ENCODE results near the gene LIN28B.

LIN28B gene

DNA sequence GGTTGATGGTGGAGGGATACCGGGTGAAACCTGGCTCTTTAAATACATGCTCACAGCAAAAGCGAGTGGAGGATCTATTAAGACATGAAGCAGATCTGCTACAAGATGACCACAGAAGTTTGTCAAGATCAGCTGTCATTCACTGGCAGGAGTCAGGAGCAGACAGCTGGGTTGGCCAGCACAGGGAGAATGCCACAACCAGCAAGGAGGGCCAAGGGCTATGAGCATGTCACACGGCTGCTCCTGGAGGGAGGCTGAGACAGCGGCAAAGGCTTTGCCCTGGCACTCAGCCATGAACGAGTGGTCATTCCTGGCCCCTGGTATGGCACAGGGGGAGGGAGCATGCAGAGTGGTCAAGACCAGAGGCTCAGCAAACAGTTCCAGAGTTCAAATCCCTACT, 145.3 kb downstream of the LIN28B start:
- TF ChIP-seq GABPA (IDR thresholded peaks at IDR 0.05; ENCODE audit: low read depth) (no peak), SPI1 (IDR thresholded peaks at IDR 0.05; ENCODE audit: borderline replicate concordance, low read depth) (no peak), POLR2AphosphoS5 (IDR thresholded peaks at IDR 0.05; ENCODE audit: low read depth) (no peak)
- TF ChIP-seq, protein P1, sequence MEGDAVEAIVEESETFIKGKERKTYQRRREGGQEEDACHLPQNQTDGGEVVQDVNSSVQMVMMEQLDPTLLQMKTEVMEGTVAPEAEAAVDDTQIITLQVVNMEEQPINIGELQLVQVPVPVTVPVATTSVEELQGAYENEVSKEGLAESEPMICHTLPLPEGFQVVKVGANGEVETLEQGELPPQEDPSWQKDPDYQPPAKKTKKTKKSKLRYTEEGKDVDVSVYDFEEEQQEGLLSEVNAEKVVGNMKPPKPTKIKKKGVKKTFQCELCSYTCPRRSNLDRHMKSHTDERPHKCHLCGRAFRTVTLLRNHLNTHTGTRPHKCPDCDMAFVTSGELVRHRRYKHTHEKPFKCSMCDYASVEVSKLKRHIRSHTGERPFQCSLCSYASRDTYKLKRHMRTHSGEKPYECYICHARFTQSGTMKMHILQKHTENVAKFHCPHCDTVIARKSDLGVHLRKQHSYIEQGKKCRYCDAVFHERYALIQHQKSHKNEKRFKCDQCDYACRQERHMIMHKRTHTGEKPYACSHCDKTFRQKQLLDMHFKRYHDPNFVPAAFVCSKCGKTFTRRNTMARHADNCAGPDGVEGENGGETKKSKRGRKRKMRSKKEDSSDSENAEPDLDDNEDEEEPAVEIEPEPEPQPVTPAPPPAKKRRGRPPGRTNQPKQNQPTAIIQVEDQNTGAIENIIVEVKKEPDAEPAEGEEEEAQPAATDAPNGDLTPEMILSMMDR (IDR thresholded peaks at IDR 0.05; ENCODE audit: insufficient read depth, low read length) = no peak
- TF ChIP-seq, protein P2, sequence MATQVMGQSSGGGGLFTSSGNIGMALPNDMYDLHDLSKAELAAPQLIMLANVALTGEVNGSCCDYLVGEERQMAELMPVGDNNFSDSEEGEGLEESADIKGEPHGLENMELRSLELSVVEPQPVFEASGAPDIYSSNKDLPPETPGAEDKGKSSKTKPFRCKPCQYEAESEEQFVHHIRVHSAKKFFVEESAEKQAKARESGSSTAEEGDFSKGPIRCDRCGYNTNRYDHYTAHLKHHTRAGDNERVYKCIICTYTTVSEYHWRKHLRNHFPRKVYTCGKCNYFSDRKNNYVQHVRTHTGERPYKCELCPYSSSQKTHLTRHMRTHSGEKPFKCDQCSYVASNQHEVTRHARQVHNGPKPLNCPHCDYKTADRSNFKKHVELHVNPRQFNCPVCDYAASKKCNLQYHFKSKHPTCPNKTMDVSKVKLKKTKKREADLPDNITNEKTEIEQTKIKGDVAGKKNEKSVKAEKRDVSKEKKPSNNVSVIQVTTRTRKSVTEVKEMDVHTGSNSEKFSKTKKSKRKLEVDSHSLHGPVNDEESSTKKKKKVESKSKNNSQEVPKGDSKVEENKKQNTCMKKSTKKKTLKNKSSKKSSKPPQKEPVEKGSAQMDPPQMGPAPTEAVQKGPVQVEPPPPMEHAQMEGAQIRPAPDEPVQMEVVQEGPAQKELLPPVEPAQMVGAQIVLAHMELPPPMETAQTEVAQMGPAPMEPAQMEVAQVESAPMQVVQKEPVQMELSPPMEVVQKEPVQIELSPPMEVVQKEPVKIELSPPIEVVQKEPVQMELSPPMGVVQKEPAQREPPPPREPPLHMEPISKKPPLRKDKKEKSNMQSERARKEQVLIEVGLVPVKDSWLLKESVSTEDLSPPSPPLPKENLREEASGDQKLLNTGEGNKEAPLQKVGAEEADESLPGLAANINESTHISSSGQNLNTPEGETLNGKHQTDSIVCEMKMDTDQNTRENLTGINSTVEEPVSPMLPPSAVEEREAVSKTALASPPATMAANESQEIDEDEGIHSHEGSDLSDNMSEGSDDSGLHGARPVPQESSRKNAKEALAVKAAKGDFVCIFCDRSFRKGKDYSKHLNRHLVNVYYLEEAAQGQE (IDR thresholded peaks at IDR 0.05; ENCODE audit: insufficient replicate concordance, low read depth) = no peak
- Histone ChIP-seq H3K27me3 (ENCODE audit: insufficient read depth, poor library complexity, severe bottlenecking) (no peaks in the 10 kb centered on the region), H3K27ac (replicated peaks) (no peak overlapping the region), H3K4me3 (replicated peaks; ENCODE audit: insufficient read depth, low read length) (no peak overlapping the region)
- DNase-seq (ENCODE audit: low read depth in 1 of 2, low spot score in 1 of 2) = no peak

DNA sequence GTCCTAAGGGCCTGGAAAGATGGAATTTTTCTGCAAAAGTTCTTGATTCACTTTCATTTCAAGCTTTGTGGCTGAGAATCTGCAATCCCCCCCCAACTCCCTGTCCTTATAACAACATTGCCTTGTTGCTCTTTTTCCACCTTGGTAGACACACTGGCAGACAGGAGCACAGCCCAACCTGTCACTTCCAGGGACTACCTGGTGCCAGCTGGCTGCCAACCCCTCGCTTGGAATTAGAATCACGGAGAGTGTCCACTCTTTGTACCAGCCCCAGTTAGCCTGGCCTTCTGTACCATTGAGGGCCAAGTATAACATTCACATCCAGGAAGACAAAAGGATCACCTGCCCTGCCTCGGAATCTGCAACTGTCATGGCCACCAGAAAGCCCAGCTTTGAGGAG, 148.2 kb downstream of the LIN28B start:
- no peak for DNase-seq (ENCODE audit: low read depth in 1 of 2, low spot score in 1 of 2)
- TF ChIP-seq GABPA (IDR thresholded peaks at IDR 0.05; ENCODE audit: low read depth) = no peak
- TF ChIP-seq, protein P1 (IDR thresholded peaks at IDR 0.05; ENCODE audit: insufficient read depth, low read length) = no peak
- TF ChIP-seq POLR2AphosphoS5 (IDR thresholded peaks at IDR 0.05; ENCODE audit: low read depth) = no peak
- TF ChIP-seq, protein P2 (IDR thresholded peaks at IDR 0.05; ENCODE audit: insufficient replicate concordance, low read depth) = no peak
- TF ChIP-seq SPI1 (IDR thresholded peaks at IDR 0.05; ENCODE audit: borderline replicate concordance, low read depth) = no peak
- Histone ChIP-seq H3K27me3 (ENCODE audit: insufficient read depth, poor library complexity, severe bottlenecking) (peaks cover 4% of the 10 kb centered on the region), H3K4me3 (replicated peaks; ENCODE audit: insufficient read depth, low read length) (no peak overlapping the region), H3K27ac (replicated peaks) (no peak overlapping the region)

DNA sequence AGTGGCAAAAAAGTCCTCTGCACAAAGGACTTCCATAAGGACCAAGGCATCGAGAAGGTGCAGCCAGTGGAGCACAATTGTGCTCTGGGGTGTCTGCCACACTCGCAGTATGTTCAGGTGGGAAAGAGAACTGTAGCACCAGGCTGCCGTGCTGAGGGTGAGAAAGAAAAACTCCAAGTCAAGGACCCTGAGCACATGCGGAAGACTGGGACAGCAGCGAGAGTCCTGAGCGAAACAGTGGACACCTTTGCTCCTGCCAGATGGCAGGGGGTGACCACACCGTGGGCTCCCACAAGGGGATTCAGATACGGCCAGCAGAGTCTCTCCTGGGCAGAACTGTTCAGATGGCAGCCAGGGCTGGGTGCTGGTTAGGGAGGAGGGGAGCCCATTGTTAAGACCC, 149.4 kb downstream of the LIN28B start:
- no peak overlapping the region for H3K27ac ChIP-seq (replicated peaks)
- no peak overlapping the region for H3K4me3 ChIP-seq (replicated peaks; ENCODE audit: insufficient read depth, low read length)
- peaks cover 4% of the 10 kb centered on the region for H3K27me3 ChIP-seq (ENCODE audit: insufficient read depth, poor library complexity, severe bottlenecking)
- no peak for TF ChIP-seq POLR2AphosphoS5 (IDR thresholded peaks at IDR 0.05; ENCODE audit: low read depth)
- DNase-seq (ENCODE audit: low read depth in 1 of 2, low spot score in 1 of 2) = no peak

DNA sequence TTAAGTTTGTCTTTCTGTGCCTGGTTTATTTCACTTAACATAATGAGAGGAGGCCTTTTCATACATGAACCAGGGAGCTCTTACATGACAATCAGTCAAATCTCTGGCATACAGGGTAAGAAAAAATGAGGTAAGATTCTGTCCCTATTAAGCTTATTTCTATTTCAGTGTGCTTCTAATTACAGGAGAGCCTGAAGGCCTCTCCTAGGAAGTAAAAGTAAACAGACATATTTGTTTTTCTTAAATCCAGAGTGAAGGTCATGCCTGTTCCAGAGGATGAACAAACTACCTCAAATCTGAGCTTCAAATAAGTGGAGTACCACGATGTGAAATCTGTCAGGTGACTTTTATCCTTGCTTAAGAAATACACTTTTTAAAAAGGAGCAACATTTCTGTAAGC, 150.3 kb downstream of the LIN28B start:
- TF ChIP-seq SPI1 (IDR thresholded peaks at IDR 0.05; ENCODE audit: borderline replicate concordance, low read depth) = no peak
- TF ChIP-seq, protein P2 (IDR thresholded peaks at IDR 0.05; ENCODE audit: insufficient replicate concordance, low read depth) = no peak
- TF ChIP-seq POLR2AphosphoS5 (IDR thresholded peaks at IDR 0.05; ENCODE audit: low read depth) = no peak
- TF ChIP-seq, protein P1 (IDR thresholded peaks at IDR 0.05; ENCODE audit: insufficient read depth, low read length) = no peak
- TF ChIP-seq GABPA (IDR thresholded peaks at IDR 0.05; ENCODE audit: low read depth) = no peak
- no peak for DNase-seq (ENCODE audit: low read depth in 1 of 2, low spot score in 1 of 2)
- Histone ChIP-seq H3K4me3 (replicated peaks; ENCODE audit: insufficient read depth, low read length) (no peak overlapping the region), H3K27ac (replicated peaks) (no peak overlapping the region), H3K27me3 (ENCODE audit: insufficient read depth, poor library complexity, severe bottlenecking) (peaks cover 4% of the 10 kb centered on the region)
